IgD-negative memory B cell (primary cell): ENCODE results near the gene STXBP5. TPM values are rescaled to one million over a fixed set of nuclear protein-coding genes. Genes with fewer than 3 reads are reported as not detected.

Experiments
- H3K27ac Mint-ChIP-seq, 3 donors: one replicate each; pipeline ENCODE4 v1.8.0; 2020 to 2022; ENCODE audit warnings: mild to moderate bottlenecking in 3 of 3, mixed read lengths in 3 of 3, moderate library complexity in 1 of 3
- H3K27me3 Mint-ChIP-seq: one replicate; pipeline ENCODE4 v1.8.0; 2021; ENCODE audit warnings: mixed read lengths
- H3K36me3 Mint-ChIP-seq: one replicate; pipeline ENCODE4 v1.8.0; 2020; ENCODE audit warnings: mild to moderate bottlenecking, mixed read lengths
- H3K4me1 Mint-ChIP-seq, 3 donors: one replicate each; pipeline ENCODE4 v1.8.0; 2020 to 2022; ENCODE audit warnings: mixed read lengths in 3 of 3, mild to moderate bottlenecking in 1 of 3
- H3K4me3 Mint-ChIP-seq, 4 donors: one replicate each; pipeline ENCODE4 v1.8.0; 2020 to 2022; ENCODE audit warnings: mild to moderate bottlenecking in 4 of 4, mixed read lengths in 4 of 4, moderate library complexity in 3 of 4
- H3K9me3 Mint-ChIP-seq, 3 donors: one replicate each; pipeline ENCODE4 v1.8.0; 2020 to 2021; ENCODE audit warnings: mixed read lengths in 3 of 3, mild to moderate bottlenecking in 1 of 3
- polyA plus RNA-seq: library from polyadenylated mRNA; unstranded; fragments of 300-500 nt; fragmentation: Illumina TruSeq; gene quantifications from one replicate; pipeline ENCODE4 v1.2.3, GENCODE V29; 2021

Gene STXBP5
- polyA plus RNA-seq, result 1.2 TPM

DNA sequence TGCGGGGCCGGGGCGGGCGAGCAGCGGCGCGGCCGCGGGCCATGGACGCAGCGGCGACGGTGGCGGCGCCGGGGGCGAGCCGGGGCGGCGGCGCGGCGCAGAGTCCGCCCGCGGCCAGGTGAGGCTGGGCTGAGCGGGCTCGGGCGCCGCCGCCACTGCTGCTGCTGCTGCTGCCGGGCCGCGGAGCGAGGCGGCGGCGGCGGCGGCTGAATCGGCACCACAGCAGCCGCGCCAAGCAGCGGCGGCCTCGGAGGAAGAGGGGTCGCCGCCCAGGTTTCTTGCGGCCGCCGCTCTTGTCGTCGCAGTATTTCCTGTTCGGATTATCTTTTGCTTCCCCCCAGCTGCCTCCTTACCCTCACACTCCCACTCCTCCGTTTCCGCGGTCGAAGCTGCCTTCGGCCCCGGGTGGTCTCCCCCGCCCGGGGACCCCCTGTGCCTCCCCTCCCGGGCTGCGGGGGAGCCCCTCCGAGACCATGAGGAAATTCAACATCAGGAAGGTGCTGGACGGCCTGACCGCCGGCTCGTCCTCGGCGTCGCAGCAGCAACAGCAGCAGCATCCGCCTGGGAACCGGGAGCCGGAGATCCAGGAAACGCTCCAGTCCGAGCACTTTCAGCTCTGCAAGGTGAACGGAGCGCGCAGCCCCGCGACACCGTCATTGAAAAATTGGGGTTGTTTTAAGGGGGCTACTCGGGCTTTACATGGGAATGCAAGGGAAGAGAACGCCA lies at the start of gene STXBP5:
Gene STXBP5, plus strand, starts transcription at position 358 of the 726 bp plus-strand sequence. Its CDS starts 116 bp downstream, at position 474.
- H3K4me3 Mint-ChIP-seq, result peak within 1 kb of the TSS; percentile 97 to 99 (median 98)

DNA sequence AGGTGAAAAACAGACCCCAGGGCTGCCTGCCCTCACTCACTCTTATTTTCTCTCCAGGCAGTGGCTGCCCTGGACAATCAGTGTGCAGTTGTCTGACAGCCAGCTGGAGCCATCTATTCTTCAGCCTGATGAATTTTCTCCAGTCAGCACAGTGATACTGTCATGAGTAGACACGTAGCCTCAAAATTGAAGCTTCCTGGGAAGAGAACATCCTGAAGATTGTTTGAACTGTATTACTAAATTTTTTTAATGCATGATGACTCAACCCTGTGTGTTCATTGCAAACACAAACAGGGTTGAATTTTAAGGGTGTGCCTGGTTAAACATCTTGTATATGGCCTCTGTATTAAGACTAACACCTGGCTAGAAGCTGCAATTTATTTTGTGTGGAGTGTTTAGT lies 49.8 kb upstream of the STXBP5 start:
- peaks cover 0 to 1% (median 0%) of the 10 kb centered on the region in 3 donors for H3K4me1 Mint-ChIP-seq
- H3K36me3 Mint-ChIP-seq, result peaks cover 2% of the 10 kb centered on the region
- no peak overlapping the region for H3K4me3 Mint-ChIP-seq
- H3K9me3 Mint-ChIP-seq, result no peaks in the 10 kb centered on the region
- H3K27ac Mint-ChIP-seq, result no peak overlapping the region
- peaks cover 11% of the 10 kb centered on the region for H3K27me3 Mint-ChIP-seq

More for the DNA sequence above, at the start of gene STXBP5:
- Mint-ChIP-seq H3K36me3 (no peaks in the 10 kb centered on the region), H3K27me3 (no peaks in the 10 kb centered on the region), H3K4me1 (peaks cover 14 to 39% (median 25%) of the 10 kb centered on the region in 3 donors), H3K27ac (peak within 1 kb of the TSS; percentile 94 to 96 (median 95)), H3K9me3 (no peaks in the 10 kb centered on the region)

DNA sequence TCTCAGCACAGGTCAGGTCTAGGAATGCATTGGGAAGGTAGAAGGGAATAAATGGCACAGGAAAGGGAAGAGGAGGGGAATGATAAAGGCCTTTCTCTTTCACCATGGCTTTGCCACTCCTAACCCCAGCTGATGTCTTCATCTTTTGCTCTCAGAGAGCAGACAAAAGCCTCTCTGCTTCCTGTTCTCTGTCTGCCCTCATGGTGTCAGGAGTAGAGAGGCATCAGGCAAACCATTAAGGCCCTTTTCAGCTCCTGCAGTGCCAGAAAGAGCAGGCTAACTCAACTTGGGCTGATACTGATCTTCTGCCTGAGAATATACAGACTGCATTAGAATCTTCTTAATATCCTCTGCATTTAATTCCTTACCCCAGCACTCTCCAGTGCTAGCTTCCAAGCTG lies 48.0 kb upstream of the STXBP5 start:
- no peak overlapping the region for H3K27ac Mint-ChIP-seq
- H3K36me3 Mint-ChIP-seq, result no peaks in the 10 kb centered on the region
- no peak overlapping the region for H3K4me3 Mint-ChIP-seq
- peaks cover 12% of the 10 kb centered on the region for H3K27me3 Mint-ChIP-seq
- H3K4me1 Mint-ChIP-seq, result no peaks in the 10 kb centered on the region
- no peaks in the 10 kb centered on the region for H3K9me3 Mint-ChIP-seq

DNA sequence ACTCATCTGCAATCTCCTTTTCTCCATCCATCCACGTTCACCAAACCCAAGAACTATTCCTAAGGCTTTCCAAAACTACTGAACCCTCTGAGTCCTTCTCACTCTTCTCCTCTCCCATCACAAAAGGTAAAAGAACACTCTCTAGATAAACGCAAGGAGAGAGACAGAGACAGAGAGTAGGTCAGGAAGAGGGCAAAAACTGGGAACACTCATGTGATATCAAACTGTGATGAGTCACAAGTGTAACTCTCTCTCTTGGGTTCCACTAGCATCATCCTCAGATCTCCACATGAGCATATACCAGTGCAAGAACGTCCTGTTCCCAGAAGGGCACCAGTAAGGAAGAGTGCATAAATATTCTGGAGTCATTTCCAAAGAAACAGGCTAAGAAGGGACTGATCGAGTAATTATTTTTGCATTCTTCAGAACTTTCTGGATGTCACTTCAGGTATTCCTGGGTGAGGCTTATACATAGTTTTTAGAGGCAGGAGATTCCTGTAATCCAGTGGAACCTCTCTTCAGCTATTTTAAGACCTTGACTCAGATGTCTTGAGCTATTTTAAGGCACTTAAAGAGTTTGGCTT lies 47.3 kb upstream of the STXBP5 start:
- no peaks in the 10 kb centered on the region for H3K9me3 Mint-ChIP-seq
- H3K27ac Mint-ChIP-seq, result no peak overlapping the region
- H3K36me3 Mint-ChIP-seq, result no peaks in the 10 kb centered on the region
- H3K4me1 Mint-ChIP-seq, result no peaks in the 10 kb centered on the region
- peaks cover 12% of the 10 kb centered on the region for H3K27me3 Mint-ChIP-seq
- no peak overlapping the region for H3K4me3 Mint-ChIP-seq

DNA sequence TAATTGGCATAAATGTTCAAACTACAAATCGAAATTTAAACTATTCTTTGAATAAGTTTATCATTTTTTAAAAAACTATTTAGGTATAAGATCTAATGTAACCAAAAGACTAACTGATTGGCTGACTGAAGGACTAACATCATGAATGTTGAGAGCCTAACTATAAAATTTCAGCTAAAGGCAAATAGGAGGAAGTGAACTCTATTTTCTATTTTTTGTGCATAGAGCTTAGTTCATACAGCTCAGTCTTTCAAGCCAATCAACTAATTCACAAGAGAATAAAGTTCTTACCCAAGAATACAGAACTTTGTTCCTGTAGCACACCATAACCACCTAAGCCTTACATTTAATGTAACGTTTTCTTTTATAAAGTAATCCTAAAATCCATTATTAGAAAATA lies 46.3 kb upstream of the STXBP5 start:
- no peaks in the 10 kb centered on the region for H3K9me3 Mint-ChIP-seq
- no peaks in the 10 kb centered on the region for H3K36me3 Mint-ChIP-seq
- peaks cover 10% of the 10 kb centered on the region for H3K27me3 Mint-ChIP-seq
- H3K27ac Mint-ChIP-seq, result no peak overlapping the region
- no peaks in the 10 kb centered on the region for H3K4me1 Mint-ChIP-seq
- no peak overlapping the region for H3K4me3 Mint-ChIP-seq

DNA sequence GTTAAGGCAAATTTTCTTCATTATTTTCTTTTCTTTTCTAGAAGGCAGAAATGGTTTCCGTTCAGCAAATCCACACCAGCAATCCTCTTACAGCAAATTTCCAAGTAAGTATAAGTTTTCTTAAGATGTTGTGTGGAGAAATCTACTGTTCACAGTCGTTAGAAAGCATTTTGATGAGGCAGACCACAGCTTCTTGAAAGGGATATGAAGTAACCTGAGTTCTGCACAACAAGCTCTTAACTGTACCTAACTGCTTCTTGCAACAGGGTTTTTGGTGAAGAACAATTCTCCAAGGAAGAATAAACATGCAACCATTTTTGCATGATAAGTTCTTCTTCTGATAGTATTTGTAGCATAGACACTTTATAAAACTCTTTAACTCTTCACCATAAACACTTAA lies 45.3 kb upstream of the STXBP5 start:
- no peak overlapping the region for H3K27ac Mint-ChIP-seq
- H3K9me3 Mint-ChIP-seq, result no peaks in the 10 kb centered on the region
- no peak overlapping the region for H3K4me3 Mint-ChIP-seq
- H3K4me1 Mint-ChIP-seq, result no peaks in the 10 kb centered on the region
- H3K27me3 Mint-ChIP-seq, result peaks cover 6% of the 10 kb centered on the region
- no peaks in the 10 kb centered on the region for H3K36me3 Mint-ChIP-seq

DNA sequence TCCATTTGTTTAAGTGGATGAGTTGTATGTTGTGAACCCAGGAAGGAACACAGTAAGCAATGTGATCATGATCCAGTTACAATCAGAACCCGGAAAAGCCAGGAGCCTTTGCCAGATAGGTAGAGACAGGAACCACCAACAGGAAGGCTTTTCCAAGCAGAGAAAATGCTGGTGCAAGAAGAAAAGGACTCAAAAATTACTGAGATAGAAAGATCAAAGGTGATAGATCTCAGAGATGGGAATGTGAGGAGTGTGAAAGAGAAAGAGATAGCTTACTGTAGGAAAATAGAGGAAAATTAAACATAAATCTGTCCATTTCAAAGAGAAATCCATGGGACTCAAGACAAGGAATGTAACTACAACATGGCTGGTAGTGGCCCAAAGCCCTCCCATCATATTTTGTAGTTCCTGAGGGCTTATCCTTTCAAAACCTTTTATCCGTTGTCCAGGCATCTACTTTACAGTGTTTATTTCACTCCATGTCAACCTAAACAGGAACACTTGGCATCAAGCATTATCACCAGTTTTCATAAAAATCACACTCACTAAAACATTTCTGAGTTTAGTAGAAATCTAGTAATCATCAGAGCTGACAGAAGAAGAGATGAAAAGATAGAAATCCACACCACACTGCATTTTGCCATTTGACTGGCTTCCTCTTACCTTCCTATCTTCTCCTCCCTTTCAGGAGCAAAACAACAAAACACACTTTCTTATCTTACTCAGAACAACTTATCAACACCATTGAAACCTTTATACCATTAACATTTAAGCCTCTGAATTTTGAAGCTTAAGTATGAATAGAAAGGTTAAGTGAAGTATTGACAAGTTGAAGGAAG lies 44.5 kb upstream of the STXBP5 start:
- H3K27ac Mint-ChIP-seq, result no peak overlapping the region
- no peaks in the 10 kb centered on the region for H3K4me1 Mint-ChIP-seq
- no peaks in the 10 kb centered on the region for H3K36me3 Mint-ChIP-seq
- peaks cover 4% of the 10 kb centered on the region for H3K27me3 Mint-ChIP-seq
- no peaks in the 10 kb centered on the region for H3K9me3 Mint-ChIP-seq
- no peak overlapping the region for H3K4me3 Mint-ChIP-seq

DNA sequence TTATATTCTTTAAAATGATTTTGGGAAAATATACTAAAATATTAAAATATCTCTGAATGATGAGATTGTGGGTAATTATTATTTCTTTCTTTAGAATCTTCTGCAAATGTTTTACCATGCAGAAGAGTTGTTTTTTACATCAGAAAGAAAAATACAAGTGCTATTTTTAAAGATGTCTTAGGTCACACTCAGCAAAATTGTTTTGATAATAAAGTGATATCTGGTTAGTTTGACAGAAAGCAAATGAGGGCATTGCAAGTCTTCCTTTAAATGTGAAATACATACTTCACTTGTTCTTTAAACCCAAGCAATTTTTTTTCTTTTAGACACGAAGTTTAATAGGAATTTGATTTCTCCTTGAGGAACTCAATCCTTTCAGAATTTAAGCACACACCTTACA lies 43.6 kb upstream of the STXBP5 start:
- Mint-ChIP-seq H3K36me3 (no peaks in the 10 kb centered on the region), H3K4me3 (no peak overlapping the region), H3K27ac (no peak overlapping the region), H3K27me3 (peaks cover 4% of the 10 kb centered on the region), H3K4me1 (no peaks in the 10 kb centered on the region), H3K9me3 (peaks cover 0 to under 1% (median 0%) of the 10 kb centered on the region in 3 donors)

DNA sequence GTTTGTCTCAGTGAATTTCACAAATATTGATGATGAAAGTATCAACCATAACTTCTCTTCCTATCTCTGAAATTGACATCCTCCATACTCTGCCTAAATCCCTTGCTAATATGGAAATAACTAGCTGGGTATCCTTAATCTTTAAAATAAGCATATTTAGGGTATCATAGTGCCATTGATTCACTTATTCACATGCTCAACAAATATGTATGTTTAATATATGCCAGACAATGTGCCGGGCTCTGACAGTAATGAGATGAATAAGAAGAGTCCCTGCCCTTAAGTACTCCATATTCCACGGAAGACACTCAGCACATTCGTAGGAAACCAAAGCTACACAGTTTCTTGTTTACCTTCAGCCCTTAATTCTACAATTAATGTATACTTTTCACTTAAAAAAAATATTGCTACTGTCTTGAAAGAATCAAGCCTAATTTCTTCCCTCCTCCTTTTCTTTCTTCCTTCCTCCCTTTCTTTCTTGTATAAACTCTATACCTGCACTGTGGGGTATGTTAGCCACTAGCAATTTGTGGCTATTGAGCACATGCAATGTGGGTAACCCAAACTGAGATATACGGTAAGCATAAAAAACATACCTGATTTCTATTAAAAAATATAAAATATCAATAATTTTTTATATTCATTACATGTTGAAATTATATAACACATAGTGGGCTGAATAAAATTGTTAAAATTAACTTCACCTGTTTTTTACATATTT lies 42.8 kb upstream of the STXBP5 start:
- Mint-ChIP-seq H3K27ac (no peak overlapping the region), H3K36me3 (no peaks in the 10 kb centered on the region), H3K4me1 (no peaks in the 10 kb centered on the region), H3K4me3 (no peak overlapping the region), H3K27me3 (peaks cover 4% of the 10 kb centered on the region), H3K9me3 (peaks cover 0 to 3% (median 0%) of the 10 kb centered on the region in 3 donors)

DNA sequence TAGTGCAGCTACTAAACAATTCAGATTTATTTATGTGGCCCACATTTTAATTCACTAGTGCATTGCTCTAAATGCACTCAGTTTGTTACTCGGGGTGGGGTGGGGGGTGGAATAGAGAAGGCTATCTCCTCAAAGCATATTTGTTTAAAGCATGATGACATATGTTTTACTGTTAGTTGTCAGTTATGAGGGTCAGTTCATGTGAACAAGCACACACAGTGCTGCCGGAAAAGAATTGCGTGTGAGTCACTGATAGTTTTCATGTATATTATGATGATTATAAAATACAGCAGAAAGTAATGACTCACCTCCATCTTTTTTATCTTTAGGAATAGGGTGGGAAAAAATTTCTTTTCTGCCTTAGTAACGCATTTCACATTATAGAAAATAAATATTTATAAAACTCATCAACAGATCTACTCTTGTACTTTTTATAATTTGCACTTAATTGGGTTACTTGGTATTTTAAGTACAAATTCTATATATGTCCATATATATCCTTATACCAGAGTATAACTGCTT lies 42.2 kb upstream of the STXBP5 start:
- Mint-ChIP-seq H3K4me3 (no peak overlapping the region), H3K36me3 (no peaks in the 10 kb centered on the region), H3K4me1 (no peaks in the 10 kb centered on the region), H3K27ac (no peak overlapping the region), H3K27me3 (peaks cover 4% of the 10 kb centered on the region), H3K9me3 (peaks cover 0 to 3% (median 0%) of the 10 kb centered on the region in 3 donors)

DNA sequence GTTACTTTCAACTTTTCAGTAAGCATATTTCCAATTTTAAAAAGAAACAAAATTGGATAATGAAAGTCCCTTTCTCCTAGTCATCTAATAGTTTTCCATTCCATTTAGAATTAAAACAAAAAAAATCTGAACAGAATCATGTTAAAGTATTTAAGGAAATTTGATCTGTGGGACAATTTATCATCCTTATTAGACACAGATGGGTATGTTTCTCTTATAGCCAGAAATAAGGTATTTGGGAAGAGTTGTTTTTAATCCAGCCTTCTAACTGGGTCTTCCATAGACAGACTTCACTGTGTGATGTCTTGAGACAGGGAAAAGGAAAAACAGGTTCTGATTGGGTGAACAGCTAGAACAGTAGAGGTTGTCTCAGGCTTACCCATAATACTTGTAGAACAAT lies 39.5 kb upstream of the STXBP5 start:
- no peak overlapping the region for H3K27ac Mint-ChIP-seq
- H3K9me3 Mint-ChIP-seq, result peaks cover 0 to 3% (median 0%) of the 10 kb centered on the region in 3 donors
- H3K4me3 Mint-ChIP-seq, result no peak overlapping the region
- H3K36me3 Mint-ChIP-seq, result no peaks in the 10 kb centered on the region
- H3K27me3 Mint-ChIP-seq, result peaks cover 6% of the 10 kb centered on the region
- H3K4me1 Mint-ChIP-seq, result no peaks in the 10 kb centered on the region

DNA sequence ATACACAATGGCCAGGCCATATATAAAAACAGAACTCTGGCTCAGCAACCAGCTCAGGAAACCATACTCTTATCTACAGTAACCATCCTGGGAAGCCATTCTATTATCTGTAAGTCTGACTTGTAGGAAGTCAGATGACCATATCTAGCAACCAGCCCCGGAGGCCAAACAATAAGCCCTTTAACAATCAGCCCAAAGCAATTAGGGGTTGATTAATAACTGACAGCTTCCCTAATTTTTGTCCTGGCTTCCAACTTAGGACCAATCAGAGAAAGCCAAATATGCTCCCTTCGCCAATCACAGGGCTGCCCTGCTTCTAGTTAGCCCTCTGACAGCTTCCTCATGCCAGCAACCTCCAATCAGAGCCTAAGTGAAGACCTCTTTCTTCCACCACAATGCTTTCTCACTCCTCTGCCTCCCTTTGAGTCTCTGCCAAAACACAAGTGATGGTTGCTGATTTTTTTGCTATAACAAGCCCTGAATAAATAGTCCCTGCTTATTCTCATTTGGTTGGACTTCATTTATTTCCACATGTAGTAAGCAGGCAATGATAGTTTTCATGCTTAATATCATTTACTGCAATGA lies 37.8 kb upstream of the STXBP5 start:
- Mint-ChIP-seq H3K27ac (no peak overlapping the region), H3K9me3 (peaks cover 0 to 3% (median 0%) of the 10 kb centered on the region in 3 donors), H3K4me1 (no peaks in the 10 kb centered on the region), H3K27me3 (peaks cover 4% of the 10 kb centered on the region), H3K36me3 (no peaks in the 10 kb centered on the region), H3K4me3 (no peak overlapping the region)

DNA sequence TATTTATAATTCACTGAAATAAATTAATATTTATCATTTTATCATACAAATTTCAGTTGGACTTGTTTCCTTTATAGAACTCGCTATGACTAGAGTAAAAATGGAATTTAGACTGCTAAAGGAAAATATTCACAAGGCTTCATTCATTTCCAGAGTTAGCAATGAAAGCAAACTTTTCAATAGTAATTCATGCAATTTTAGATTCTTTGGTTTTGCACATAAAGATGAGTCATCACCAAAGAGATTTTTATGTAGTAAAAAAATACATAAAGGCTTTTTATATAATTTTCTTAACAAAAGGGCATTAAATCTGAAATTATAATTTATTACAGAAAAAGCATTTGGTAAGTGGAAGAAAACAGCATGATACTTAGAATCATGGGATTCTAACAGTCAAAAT lies 37.2 kb upstream of the STXBP5 start:
- H3K27me3 Mint-ChIP-seq, result peaks cover 4% of the 10 kb centered on the region
- H3K4me3 Mint-ChIP-seq, result no peak overlapping the region
- no peaks in the 10 kb centered on the region for H3K4me1 Mint-ChIP-seq
- H3K36me3 Mint-ChIP-seq, result no peaks in the 10 kb centered on the region
- H3K9me3 Mint-ChIP-seq, result peaks cover 0 to 3% (median 0%) of the 10 kb centered on the region in 3 donors
- no peak overlapping the region for H3K27ac Mint-ChIP-seq
